SJCRH30 (cell line): ENCODE results near the gene ARG1. TPM values are rescaled to one million over a fixed set of nuclear protein-coding genes. Genes with fewer than 3 reads are reported as not detected.

ENCODE experiments used
- DNase-seq, 2 experiments: peaks; one replicate each; pipeline ENCODE4 v3.0.0-alpha.2; 2015 to 2020
- H3K27ac ChIP-seq: fragments of 250-450 bp; sonication (Bioruptor Pico); 2 replicates; pipeline ENCODE4 v1.5.1; 2020; ENCODE audit warnings: mild to moderate bottlenecking, moderate library complexity
- H3K27me3 ChIP-seq: fragments of 250-450 bp; sonication (Bioruptor Pico); 2 replicates; pipeline ENCODE4 v1.5.1; 2020; ENCODE audit warnings: mild to moderate bottlenecking, moderate library complexity
- H3K36me3 ChIP-seq: fragments of 250-450 bp; sonication (Bioruptor Pico); 2 replicates; pipeline ENCODE4 v1.5.1; 2020; ENCODE audit warnings: mild to moderate bottlenecking, moderate library complexity
- H3K4me1 ChIP-seq: fragments of 250-450 bp; sonication (Bioruptor Pico); 2 replicates; pipeline ENCODE4 v1.5.1; 2020; ENCODE audit warnings: mild to moderate bottlenecking, moderate library complexity
- H3K4me3 ChIP-seq: fragments of 250-450 bp; sonication (Bioruptor Pico); 2 replicates; pipeline ENCODE4 v1.5.1; 2020; ENCODE audit warnings: mild to moderate bottlenecking, moderate library complexity
- H3K9me3 ChIP-seq: fragments of 250-450 bp; sonication (Bioruptor Pico); replicated peaks from 2 replicates; pipeline ENCODE4 v1.5.1; 2020; ENCODE audit warnings: mild to moderate bottlenecking, moderate library complexity
- total RNA-seq: library from RNA; depleted of rRNA; stranded (reverse); fragments of >200 nt; shearing (Covaris generic); gene quantifications from 2 replicates; pipeline ENCODE4 v1.2.3, GENCODE V29; 2014

ARG1 gene
- total RNA-seq, 1 experiment from 2014 or later = not detected

GRCh38 chr6:131561925-131562707 is 10.9 kb upstream of the ARG1 start:
- no peak for DNase-seq
- Histone ChIP-seq H3K4me3 (no peak overlapping the region), H3K9me3 (no peaks in the 10 kb centered on the region), H3K27me3 (no peaks in the 10 kb centered on the region), H3K36me3 (no peaks in the 10 kb centered on the region), H3K4me1 (no peaks in the 10 kb centered on the region), H3K27ac (no peak overlapping the region)

- Histone ChIP-seq H3K9me3 (no peaks in the 10 kb centered on the region), H3K27me3 (no peaks in the 10 kb centered on the region), H3K27ac (no peak overlapping the region), H3K4me3 (no peak overlapping the region), H3K36me3 (no peaks in the 10 kb centered on the region), H3K4me1 (no peaks in the 10 kb centered on the region)
- DNase-seq = no peak
Measured at GRCh38 chr6:131565056-131565455, 8.0 kb upstream of the ARG1 start.

- Histone ChIP-seq H3K27ac (no peak overlapping the region), H3K4me3 (no peak overlapping the region), H3K4me1 (no peaks in the 10 kb centered on the region), H3K36me3 (no peaks in the 10 kb centered on the region), H3K9me3 (no peaks in the 10 kb centered on the region), H3K27me3 (no peaks in the 10 kb centered on the region)
- no peak for DNase-seq
Measured at GRCh38 chr6:131568726-131569125, 4.3 kb upstream of the ARG1 start.

GRCh38 chr6:131574133-131574532 is 1.1 kb downstream of the ARG1 start:
- no peaks in the 10 kb centered on the region for H3K9me3 ChIP-seq
- DNase-seq = no peak
- H3K27me3 ChIP-seq = no peaks in the 10 kb centered on the region
- no peak overlapping the region for H3K4me3 ChIP-seq
- no peak overlapping the region for H3K27ac ChIP-seq
- H3K4me1 ChIP-seq = no peaks in the 10 kb centered on the region
- no peaks in the 10 kb centered on the region for H3K36me3 ChIP-seq

GRCh38 chr6:131574686-131575085 is 1.7 kb downstream of the ARG1 start:
- no peak overlapping the region for H3K27ac ChIP-seq
- no peaks in the 10 kb centered on the region for H3K4me1 ChIP-seq
- H3K36me3 ChIP-seq = 0 out of 2 replicates have a peak, but pooled peaks cover under 1% of the 10 kb centered on the region
- no peak overlapping the region for H3K4me3 ChIP-seq
- no peaks in the 10 kb centered on the region for H3K9me3 ChIP-seq
- no peaks in the 10 kb centered on the region for H3K27me3 ChIP-seq
- no peak for DNase-seq

- DNase-seq = no peak
- Histone ChIP-seq H3K9me3 (no peaks in the 10 kb centered on the region), H3K27ac (no peak overlapping the region), H3K27me3 (no peaks in the 10 kb centered on the region), H3K4me1 (no peaks in the 10 kb centered on the region), H3K36me3 (peaks cover 9% of the 10 kb centered on the region; the same call in 1 of the 2 replicates), H3K4me3 (no peak overlapping the region)
Measured at GRCh38 chr6:131575834-131576478, 2.9 kb downstream of the ARG1 start.

- Histone ChIP-seq H3K36me3 (peaks cover 32% of the 10 kb centered on the region), H3K27me3 (no peaks in the 10 kb centered on the region)
- no peak for DNase-seq
Measured at GRCh38 chr6:131581523-131581922, 8.5 kb downstream of the ARG1 start.

GRCh38 chr6:131586543-131586942 is 13.5 kb downstream of the ARG1 start:
- Histone ChIP-seq H3K36me3 (peaks cover 47% of the 10 kb centered on the region), H3K9me3 (no peaks in the 10 kb centered on the region), H3K4me3 (no peak overlapping the region), H3K27ac (no peak overlapping the region), H3K4me1 (no peaks in the 10 kb centered on the region), H3K27me3 (no peaks in the 10 kb centered on the region)
- no peak for DNase-seq

More at GRCh38 chr6:131581523-131581922, 8.5 kb downstream of the ARG1 start:
- H3K4me1 ChIP-seq = no peaks in the 10 kb centered on the region
- no peak overlapping the region for H3K27ac ChIP-seq
- no peak overlapping the region for H3K4me3 ChIP-seq
- no peaks in the 10 kb centered on the region for H3K9me3 ChIP-seq

GRCh38 chr6:131587909-131588308 is 14.9 kb downstream of the ARG1 start:
- H3K36me3 ChIP-seq = peaks cover 52% of the 10 kb centered on the region
- no peak overlapping the region for H3K4me3 ChIP-seq
- no peaks in the 10 kb centered on the region for H3K9me3 ChIP-seq
- H3K27me3 ChIP-seq = no peaks in the 10 kb centered on the region
- H3K4me1 ChIP-seq = no peaks in the 10 kb centered on the region
- DNase-seq = no peak
- no peak overlapping the region for H3K27ac ChIP-seq

- Histone ChIP-seq H3K4me1 (no peaks in the 10 kb centered on the region), H3K36me3 (peaks cover 51% of the 10 kb centered on the region), H3K27ac (no peak overlapping the region)
Measured at GRCh38 chr6:131588643-131589042, 15.6 kb downstream of the ARG1 start.

GRCh38 chr6:131592935-131593334 is 19.9 kb downstream of the ARG1 start:
- Histone ChIP-seq H3K4me3 (no peak overlapping the region), H3K9me3 (no peaks in the 10 kb centered on the region), H3K36me3 (peaks cover 56% of the 10 kb centered on the region), H3K27ac (no peak overlapping the region), H3K27me3 (no peaks in the 10 kb centered on the region), H3K4me1 (no peaks in the 10 kb centered on the region)
- no peak for DNase-seq

More at GRCh38 chr6:131588643-131589042, 15.6 kb downstream of the ARG1 start:
- no peak for DNase-seq
- H3K9me3 ChIP-seq = no peaks in the 10 kb centered on the region
- no peaks in the 10 kb centered on the region for H3K27me3 ChIP-seq
- H3K4me3 ChIP-seq = no peak overlapping the region

- no peaks in the 10 kb centered on the region for H3K27me3 ChIP-seq
- H3K4me1 ChIP-seq = no peaks in the 10 kb centered on the region
- no peak overlapping the region for H3K4me3 ChIP-seq
- no peak for DNase-seq
- peaks cover 59% of the 10 kb centered on the region for H3K36me3 ChIP-seq
- H3K9me3 ChIP-seq = no peaks in the 10 kb centered on the region
- H3K27ac ChIP-seq = no peak overlapping the region
Measured at GRCh38 chr6:131594074-131594473, 21.0 kb downstream of the ARG1 start.

GRCh38 chr6:131597446-131597845 is 24.4 kb downstream of the ARG1 start:
- peak in 1 of 2 experiments; percentile 2 for DNase-seq
- Histone ChIP-seq H3K4me3 (no peak overlapping the region), H3K4me1 (no peaks in the 10 kb centered on the region), H3K9me3 (no peaks in the 10 kb centered on the region), H3K27ac (no peak overlapping the region), H3K27me3 (no peaks in the 10 kb centered on the region), H3K36me3 (peaks cover 70% of the 10 kb centered on the region)

GRCh38 chr6:131600716-131601115 is 27.7 kb downstream of the ARG1 start:
- Histone ChIP-seq H3K4me3 (no peak overlapping the region), H3K4me1 (no peaks in the 10 kb centered on the region), H3K9me3 (no peaks in the 10 kb centered on the region), H3K27ac (no peak overlapping the region), H3K27me3 (no peaks in the 10 kb centered on the region), H3K36me3 (peaks cover 80% of the 10 kb centered on the region)
- DNase-seq = no peak

- H3K27ac ChIP-seq = no peak overlapping the region
- no peak overlapping the region for H3K4me3 ChIP-seq
- no peak for DNase-seq
- H3K9me3 ChIP-seq = no peaks in the 10 kb centered on the region
- H3K27me3 ChIP-seq = no peaks in the 10 kb centered on the region
- no peaks in the 10 kb centered on the region for H3K4me1 ChIP-seq
- H3K36me3 ChIP-seq = peaks cover 82% of the 10 kb centered on the region
Measured at GRCh38 chr6:131602781-131603312, 29.8 kb downstream of the ARG1 start.
